WERI-Rb-1 (cell line): Measurements from ENCODE around the gene HARS1.
A peak's percentile ranks its signal among the peaks of the same experiment; 100 is the strongest.

Source experiments
- DNase-seq: peaks from one replicate; pipeline ENCODE4 v3.0.0-alpha.2; 2020
- H3K27ac ChIP-seq: fragments of 250-450 bp; sonication (Bioruptor Pico); 2 replicates; pipeline ENCODE4 v1.5.1; 2020; ENCODE audit warnings: mild to moderate bottlenecking, moderate library complexity
- H3K27me3 ChIP-seq: fragments of 250-450 bp; sonication (Bioruptor Pico); 2 replicates; pipeline ENCODE4 v1.5.1; 2021; ENCODE audit warnings: mild to moderate bottlenecking, low read depth, moderate library complexity; ENCODE audit not compliant: insufficient read depth, severe bottlenecking
- H3K36me3 ChIP-seq: fragments of 250-450 bp; sonication (Bioruptor Pico); 2 replicates; pipeline ENCODE4 v1.5.1; 2020; ENCODE audit warnings: mild to moderate bottlenecking, moderate library complexity
- H3K4me3 ChIP-seq: 2 replicates; pipeline ENCODE4 v1.5.1; 2011; ENCODE audit warnings: low read depth, mild to moderate bottlenecking, control low read depth, low read length
- H3K9me3 ChIP-seq: fragments of 250-450 bp; sonication (Bioruptor Pico); 2 replicates; pipeline ENCODE4 v1.5.1; 2021; ENCODE audit warnings: mild to moderate bottlenecking, moderate library complexity; ENCODE audit not compliant: severe bottlenecking
- TF ChIP-seq, protein P1 (sequence below): IDR thresholded peaks from 2 replicates; pipeline ENCODE4 v1.5.1; 2011; ENCODE audit warnings: low read depth, mild to moderate bottlenecking, control low read depth, inconsistent platforms, low read length

Gene HARS1

DNA sequence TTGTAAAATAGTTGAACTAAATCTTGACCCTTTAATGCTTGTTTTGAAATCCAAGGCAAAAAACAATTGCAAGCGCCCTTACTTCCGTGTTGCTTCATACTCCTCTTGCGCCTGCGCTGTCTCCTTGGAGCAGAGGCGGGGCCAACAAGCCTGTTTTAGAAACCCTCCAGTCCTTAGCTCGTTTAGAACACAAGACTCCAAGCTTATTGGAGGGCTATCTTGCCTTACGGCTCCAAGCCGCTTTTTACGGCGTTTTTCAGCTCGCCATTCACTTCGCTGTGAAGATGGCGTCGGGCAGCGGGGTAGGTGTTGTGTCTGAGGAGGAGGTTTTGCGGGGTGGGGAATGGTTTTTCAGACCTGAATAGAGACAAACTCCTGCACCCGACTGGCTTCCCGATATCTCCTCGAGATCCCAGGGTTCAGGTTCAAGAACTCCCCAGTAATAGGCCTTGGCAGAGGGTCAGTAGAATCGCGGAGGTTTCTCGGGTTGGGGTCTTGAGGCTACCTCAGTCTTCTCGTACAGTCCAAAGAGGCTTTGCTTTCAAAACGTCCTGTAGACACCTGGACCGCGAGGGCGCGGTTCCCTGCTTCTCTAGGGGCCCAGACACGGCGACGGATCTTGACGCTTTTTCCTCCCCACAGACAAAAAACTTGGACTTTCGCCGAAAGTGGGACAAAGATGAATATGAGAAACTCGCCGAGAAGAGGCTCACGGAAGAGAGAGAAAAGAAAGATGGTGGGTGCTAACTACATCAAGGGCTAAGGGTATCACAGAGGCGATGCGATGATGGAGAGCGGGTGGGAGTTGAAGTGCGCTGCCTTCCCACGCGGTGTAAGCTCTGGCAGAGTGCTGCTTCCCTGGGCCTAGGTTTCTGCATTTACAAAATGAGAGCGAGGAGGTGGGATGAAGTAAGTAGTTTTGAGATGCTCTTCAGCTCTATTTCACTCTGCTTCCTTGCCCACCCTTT lies 9.3 kb upstream of the HARS1 start, which contains the start of gene ZMAT2:
Gene ZMAT2, plus strand, starts transcription at position 271 of the 968 bp plus-strand sequence. Its CDS starts 14 bp downstream, at position 285.
- Histone ChIP-seq H3K27me3 (no peaks in the 10 kb centered on the region), H3K27ac (peak within 1 kb of the TSS; percentile 71), H3K36me3 (peaks cover 90% of the 10 kb centered on the region), H3K4me3 (peak within 1 kb of the TSS; percentile 81), H3K9me3 (no peaks in the 10 kb centered on the region)
- peak; percentile 94 for DNase-seq
- TF ChIP-seq, protein P1, sequence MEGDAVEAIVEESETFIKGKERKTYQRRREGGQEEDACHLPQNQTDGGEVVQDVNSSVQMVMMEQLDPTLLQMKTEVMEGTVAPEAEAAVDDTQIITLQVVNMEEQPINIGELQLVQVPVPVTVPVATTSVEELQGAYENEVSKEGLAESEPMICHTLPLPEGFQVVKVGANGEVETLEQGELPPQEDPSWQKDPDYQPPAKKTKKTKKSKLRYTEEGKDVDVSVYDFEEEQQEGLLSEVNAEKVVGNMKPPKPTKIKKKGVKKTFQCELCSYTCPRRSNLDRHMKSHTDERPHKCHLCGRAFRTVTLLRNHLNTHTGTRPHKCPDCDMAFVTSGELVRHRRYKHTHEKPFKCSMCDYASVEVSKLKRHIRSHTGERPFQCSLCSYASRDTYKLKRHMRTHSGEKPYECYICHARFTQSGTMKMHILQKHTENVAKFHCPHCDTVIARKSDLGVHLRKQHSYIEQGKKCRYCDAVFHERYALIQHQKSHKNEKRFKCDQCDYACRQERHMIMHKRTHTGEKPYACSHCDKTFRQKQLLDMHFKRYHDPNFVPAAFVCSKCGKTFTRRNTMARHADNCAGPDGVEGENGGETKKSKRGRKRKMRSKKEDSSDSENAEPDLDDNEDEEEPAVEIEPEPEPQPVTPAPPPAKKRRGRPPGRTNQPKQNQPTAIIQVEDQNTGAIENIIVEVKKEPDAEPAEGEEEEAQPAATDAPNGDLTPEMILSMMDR, result no peak

- Histone ChIP-seq H3K36me3 (peaks cover 80% of the 10 kb centered on the region), H3K4me3 (no peak overlapping the region)
- TF ChIP-seq, protein P1, result no peak
Observed at GRCh38 chr5:140696891-140697492, 5.8 kb upstream of the HARS1 start.

DNA sequence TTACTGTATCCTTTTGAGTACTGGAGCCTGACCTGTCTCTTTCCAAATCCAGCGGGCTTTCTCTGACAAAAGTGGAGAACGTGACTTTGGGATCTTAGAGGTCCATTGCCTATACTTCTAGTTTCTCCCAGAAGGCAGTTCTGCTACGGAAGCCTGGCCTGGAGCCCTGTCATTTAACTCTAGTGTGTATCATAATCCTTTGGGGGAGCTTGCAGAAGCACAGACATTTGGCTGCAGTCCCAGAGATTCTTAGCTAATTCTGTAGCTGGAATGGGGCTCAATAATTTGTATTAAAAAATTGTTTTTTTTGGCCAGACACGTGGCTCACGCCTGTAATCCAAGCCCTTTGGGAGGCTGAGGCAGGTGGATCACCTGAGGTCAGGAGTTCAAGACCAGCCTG lies 3.1 kb upstream of the HARS1 start:
- DNase-seq, result no peak
- TF ChIP-seq, protein P1, result no peak
- H3K27me3 ChIP-seq, result no peaks in the 10 kb centered on the region
- H3K36me3 ChIP-seq, result peaks cover 66% of the 10 kb centered on the region
- H3K4me3 ChIP-seq, result no peak overlapping the region
- no peaks in the 10 kb centered on the region for H3K9me3 ChIP-seq
- no peak overlapping the region for H3K27ac ChIP-seq

More at GRCh38 chr5:140696891-140697492, 5.8 kb upstream of the HARS1 start:
- H3K9me3 ChIP-seq, result no peaks in the 10 kb centered on the region
- no peak overlapping the region for H3K27ac ChIP-seq
- no peaks in the 10 kb centered on the region for H3K27me3 ChIP-seq
- DNase-seq, result no peak

DNA sequence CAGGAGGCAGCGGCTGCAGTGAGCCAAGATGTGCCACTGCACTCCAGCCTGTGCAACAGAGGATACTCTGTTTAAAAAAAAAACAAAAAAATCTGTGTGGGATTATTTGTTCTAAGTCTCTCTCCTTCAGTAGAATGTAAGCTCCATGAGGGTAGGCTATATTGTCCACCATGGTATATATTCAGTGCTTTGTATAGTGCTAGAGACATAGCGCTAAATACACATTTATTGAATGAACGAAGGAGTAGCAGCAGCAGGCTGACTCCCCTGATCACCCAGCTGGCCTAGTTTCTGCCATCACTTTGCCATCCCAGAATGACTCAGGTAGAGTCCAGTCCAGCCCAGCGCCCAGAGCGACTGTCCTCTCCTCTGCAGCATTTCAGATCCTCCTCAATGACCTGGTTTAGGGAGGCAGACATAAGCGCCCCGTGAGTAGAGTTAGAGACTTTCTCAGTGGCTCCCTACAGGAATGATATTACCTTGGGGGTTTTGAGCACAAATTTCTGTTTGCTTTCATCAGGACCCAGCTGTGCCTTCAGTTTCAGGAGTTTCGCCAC lies 716 bp downstream of the HARS1 start:
- TF ChIP-seq, protein P1, result no peak
- Histone ChIP-seq H3K36me3 (peaks cover 52% of the 10 kb centered on the region), H3K4me3 (peak overlapping the region; percentile 79), H3K27me3 (no peaks in the 10 kb centered on the region), H3K27ac (peak overlapping the region; percentile 89), H3K9me3 (no peaks in the 10 kb centered on the region)
- DNase-seq, result no peak

- Histone ChIP-seq H3K36me3 (peaks cover 71% of the 10 kb centered on the region), H3K9me3 (no peaks in the 10 kb centered on the region), H3K27me3 (no peaks in the 10 kb centered on the region), H3K27ac (no peak overlapping the region), H3K4me3 (no peak overlapping the region)
- no peak for DNase-seq
- TF ChIP-seq, protein P1, result no peak
Observed at GRCh38 chr5:140678993-140679392, 12.2 kb downstream of the HARS1 start.
